HG03457 (cell line): Measurements from ENCODE around the gene KCTD15.

ENCODE experiments used
- ATAC-seq: cut with Tn5 transposase; IDR thresholded peaks from one replicate; pipeline ENCODE4 v1.9.1; 2021; ENCODE audit warnings: moderate number of reproducible peaks; ENCODE audit not compliant: unreplicated experiment

The KCTD15 gene

GRCh38 chr19:33771384-33772101 is 25.1 kb upstream of the KCTD15 start:
- no peak for ATAC-seq

- ATAC-seq, result no peak
Observed at GRCh38 chr19:33772102-33772857, 24.4 kb upstream of the KCTD15 start.

DNA sequence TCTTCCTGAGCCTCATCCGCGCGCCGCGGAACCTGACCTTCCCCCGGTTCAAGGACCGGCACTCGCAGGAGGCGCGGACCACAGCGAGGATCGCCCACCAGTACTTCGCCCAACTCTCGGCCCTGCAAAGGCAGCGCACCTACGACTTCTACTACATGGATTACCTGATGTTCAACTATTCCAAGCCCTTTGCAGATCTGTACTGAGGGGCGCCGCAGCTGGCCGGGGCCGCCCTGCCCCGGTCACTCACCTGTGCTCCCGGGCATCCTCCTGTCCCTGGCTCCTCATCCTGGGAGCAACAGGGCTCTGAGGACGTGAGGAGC is 23.9 kb upstream of the KCTD15 start:
- ATAC-seq, result no peak

DNA sequence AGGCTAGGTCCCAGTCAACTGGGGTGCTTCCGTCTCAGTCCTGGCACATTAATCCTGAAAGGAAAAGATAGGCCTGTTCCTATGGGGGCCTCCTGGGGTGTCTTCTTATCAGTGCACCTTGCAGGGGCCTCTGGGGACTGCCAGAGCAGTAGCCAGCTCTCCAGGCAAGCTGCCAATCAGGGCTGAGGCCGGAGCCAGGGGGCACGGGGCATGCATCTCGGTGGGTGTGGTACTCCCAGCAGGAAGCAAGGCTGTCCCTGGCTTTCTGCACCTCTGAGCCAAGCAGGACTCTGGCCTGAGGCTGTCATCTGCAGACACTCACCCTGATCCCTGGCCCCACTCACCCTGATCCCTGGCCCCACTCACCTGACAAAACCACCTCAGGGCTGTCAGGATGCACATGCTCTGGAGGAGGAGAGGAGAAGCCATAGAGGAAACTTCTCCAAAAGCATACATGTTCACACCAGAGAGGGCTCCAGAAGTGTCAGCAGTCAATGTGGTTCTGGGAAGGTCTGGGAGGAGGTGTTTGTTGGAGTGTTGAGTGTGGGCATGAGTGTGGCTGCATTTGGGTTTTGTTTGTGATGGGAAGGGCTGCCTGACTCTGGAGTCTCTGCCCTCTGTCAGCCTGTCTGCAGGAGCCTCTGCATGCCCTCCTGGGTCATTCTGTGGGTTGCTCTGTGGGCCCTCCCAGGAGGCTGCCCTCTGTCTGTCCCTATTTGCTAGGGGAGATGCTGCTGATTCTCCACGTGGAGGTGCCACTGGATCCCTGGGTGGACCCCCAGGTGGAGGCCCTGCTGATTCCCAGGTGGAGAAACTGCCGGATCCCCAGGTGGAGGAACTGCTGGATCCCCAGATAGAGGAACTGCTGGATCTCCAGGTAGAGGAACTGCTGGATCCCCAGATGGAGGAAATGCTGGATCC is 22.7 kb upstream of the KCTD15 start:
- no peak for ATAC-seq

DNA sequence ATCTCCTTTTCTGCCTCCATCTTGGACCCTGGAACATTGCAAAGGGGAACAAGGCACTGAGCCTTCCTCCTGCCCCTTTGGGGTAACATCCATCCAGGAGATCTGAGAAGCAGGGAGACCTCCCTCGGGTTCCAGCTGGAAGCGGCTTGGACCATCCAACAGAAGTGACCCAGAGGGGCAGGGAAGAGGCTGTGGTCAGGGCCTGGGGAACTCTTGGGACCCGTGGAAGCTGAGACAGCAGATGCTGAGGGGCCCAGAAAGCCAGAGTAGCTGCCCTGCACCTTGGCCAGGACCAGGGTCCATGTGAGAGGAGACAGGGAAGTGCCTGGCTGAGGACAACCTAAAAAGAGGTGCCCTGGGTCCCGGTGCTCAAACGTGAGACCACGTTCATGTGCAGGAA is 21.9 kb upstream of the KCTD15 start:
- ATAC-seq, result no peak

DNA sequence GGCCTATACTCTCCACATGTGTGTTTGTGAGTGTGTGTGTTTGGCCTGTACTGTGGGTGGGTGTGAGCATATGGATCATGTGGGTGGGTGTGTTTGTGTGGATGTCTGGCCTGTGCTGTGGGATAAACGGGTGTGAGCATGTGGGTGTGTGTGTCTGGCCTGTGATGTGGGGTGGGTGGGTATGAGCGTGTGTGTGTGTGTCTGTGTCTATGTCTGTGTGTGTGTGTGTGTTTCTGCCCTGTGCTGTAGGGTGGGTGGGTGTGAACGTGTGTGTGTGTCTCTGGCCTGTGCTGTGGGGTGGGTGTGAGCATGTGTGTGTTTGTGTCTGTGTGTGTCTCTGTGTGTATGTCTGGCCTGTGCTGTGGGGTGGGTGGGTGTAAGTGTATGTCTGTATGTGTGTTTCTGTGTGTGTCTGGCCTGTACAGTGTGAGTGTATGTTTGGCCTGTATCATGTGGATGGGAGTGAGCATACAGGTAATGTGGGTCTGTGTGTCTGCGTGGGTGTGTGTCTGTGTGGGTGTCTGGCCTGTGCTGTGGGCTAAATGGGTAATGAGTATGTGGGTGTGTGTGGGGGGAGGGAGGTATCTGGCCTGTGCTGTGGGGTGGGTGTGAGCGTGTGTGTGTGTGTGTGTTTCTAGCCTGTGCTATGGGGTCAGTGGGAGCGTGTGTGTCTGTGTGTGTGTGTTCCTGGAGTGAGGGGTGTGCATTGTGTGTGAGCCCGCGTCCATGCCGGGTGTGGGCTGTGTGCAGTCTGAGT is 20.8 kb upstream of the KCTD15 start:
- no peak for ATAC-seq

GRCh38 chr19:33777351-33777750 is 19.3 kb upstream of the KCTD15 start:
- ATAC-seq, result no peak

GRCh38 chr19:33777753-33778088 is 18.9 kb upstream of the KCTD15 start:
- ATAC-seq, result no peak

- peak; percentile 75 for ATAC-seq
Observed at GRCh38 chr19:33778089-33778791, 18.4 kb upstream of the KCTD15 start.

DNA sequence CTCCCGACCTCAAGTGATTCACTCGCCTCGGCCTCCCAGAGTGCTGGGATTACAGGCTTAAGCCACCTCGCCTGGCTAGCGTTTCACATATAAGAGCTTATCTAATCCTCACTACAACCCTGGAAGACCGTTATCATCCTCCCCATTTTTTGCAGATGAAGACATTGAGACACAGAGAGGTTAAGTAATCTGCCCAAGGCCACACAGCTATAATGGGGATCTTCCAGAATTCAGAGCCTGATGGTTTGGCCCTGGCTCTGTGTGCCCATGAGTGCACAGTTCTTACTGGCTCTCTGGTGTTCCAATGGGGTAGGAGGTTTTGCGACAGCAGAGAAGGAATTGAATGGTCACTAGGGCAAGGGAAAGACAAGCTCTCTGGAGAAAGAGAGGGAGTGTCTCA is 16.8 kb upstream of the KCTD15 start:
- ATAC-seq, result no peak

DNA sequence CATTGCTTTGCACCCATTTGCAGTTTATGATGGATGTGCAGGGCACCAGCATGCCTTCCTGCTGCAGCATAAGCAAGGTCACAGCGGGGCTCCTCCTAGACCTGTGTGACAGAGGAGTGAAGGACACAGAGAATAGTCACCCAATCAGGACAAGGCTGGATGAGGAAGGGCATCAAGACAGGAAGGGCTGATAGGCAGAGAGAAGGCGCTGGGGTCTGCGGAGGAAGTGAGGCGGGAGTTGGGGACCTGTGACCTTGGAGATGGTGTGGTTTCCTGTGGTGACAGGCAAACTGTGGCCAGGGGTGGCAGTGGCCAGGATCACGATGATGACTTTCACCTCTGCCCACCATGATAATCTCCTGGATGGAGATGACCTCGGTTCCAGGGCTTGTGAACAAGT is 16.4 kb upstream of the KCTD15 start:
- ATAC-seq, result no peak

DNA sequence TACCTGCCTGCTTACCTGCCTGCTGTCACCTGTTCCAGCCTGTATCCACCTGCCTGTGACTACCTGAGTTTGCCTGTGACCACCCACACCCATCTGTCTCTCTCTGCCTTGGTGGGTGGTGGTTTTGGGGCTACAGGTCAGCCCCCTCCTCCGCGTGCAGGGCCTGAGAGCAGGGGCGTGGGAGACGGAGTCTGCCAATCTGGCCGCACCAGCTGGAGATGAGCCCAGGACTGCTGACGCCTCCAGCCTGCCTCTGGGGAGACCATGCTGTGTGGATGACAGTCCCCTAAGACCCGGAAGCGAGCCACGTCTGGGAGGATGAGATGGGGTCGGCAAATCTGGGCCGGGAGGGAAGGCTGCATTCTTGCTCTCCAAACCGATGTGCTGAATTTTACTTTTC is 15.9 kb upstream of the KCTD15 start:
- ATAC-seq, result no peak

GRCh38 chr19:33781415-33781935 is 15.2 kb upstream of the KCTD15 start:
- no peak for ATAC-seq

- ATAC-seq, result no peak
Observed at GRCh38 chr19:33781996-33782395, 14.7 kb upstream of the KCTD15 start.

DNA sequence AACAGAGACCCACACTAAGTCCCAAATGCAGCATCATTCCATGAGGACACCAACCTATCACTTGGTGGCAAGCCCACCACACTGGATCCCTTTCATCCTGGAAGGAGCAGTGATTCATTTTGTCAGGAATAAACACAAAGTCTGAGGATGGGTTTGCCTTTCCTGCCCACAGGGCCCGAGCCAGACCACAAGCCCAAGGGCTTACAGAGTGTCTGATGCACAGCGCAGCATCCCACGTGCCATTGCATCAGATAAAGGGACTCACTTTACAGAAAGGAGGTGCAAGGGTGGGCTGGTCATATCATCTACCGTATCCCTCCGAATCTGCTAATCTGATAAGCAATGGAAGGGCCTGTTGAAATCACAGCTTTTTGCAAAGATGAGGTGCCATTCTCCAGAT is 12.2 kb upstream of the KCTD15 start:
- ATAC-seq, result no peak

GRCh38 chr19:33785795-33786194 is 10.9 kb upstream of the KCTD15 start:
- no peak for ATAC-seq

- ATAC-seq, result no peak
Observed at GRCh38 chr19:33788676-33789075, 8.0 kb upstream of the KCTD15 start.

DNA sequence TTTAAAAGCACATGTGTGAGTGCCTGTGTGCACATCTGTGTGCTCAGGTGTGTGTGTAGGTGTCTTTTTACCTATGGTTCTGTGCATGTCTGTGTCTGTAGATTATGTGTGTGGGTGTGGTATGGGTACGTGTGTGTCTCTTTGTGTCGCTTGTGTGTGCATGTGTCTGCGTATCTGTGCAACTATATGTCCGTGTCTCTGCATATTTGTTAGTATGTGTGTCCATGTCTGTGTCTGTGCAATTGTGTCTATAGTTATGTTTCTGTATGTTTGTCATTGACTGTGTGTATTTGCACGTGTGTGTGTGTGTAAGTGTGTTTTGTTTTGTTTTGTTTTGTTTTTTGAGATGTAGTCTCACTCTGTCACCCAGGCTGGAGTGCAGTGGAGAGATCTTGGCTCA is 7.3 kb upstream of the KCTD15 start:
- ATAC-seq, result no peak

DNA sequence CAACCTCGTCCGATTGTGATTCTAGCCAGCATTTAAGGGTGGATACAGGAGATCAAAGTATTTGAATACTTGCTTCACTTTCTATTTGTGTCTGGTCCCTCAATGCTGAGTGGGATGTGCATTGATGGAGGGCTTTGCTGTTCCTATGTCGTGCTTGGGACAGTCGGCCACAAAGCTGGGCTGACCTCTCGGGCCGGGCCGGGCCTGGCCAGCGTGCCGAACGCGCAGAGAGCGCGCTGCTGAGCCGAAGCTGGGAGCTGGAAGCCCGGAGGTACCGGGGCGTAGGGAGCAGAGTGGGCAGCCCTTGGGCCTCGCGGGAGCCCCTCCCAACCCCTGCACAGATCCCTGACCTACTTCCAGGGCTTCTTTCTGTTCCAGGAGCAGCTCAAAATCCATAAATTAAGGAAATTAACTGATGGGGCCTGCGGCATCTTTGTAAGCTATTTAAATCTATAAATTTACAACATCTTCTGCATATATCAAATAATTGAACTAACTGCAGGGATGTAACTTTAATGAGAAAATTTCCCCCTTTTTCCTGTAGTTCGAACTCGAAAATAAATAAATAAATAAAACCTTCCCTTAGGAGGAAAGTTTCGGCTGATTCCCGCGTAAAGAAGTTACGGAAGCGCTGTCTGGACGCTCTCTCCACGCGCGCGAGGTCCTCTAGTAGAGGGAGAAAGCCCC is 1.8 kb upstream of the KCTD15 start:
- ATAC-seq, result no peak
